OCI-LY3 (cell line): Measurements from ENCODE around the gene L3MBTL4.

Experiments used
- H2AFZ ChIP-seq: fragments of 200-600, 300-600 bp; shearing (Covaris generic); 2 replicates; pipeline ENCODE4 v1.6.0; 2014; ENCODE audit warnings: antibody characterized with exemption, low read depth, low read length
- H3K27ac ChIP-seq: fragments of 200-600, 300-600 bp; sonication (generic); 2 replicates; pipeline ENCODE4 v1.5.1; 2014; ENCODE audit warnings: mild to moderate bottlenecking, low read length, moderate library complexity, mixed read lengths
- H3K27me3 ChIP-seq: fragments of 200-600, 300-600 bp; sonication (generic); 2 replicates; pipeline ENCODE4 v1.6.1; 2014; ENCODE audit warnings: low read depth, low read length, mixed read lengths
- H3K36me3 ChIP-seq: fragments of 200-600, 300-600 bp; sonication (generic); replicated peaks from 2 replicates; pipeline ENCODE3; 2014; ENCODE audit warnings: low read depth, low read length, mixed read lengths
- H3K4me1 ChIP-seq: fragments of 300-600, 200-600 bp; sonication (generic); 2 replicates; pipeline ENCODE4 v1.6.1; 2014; ENCODE audit warnings: low read length, mixed read lengths
- H3K4me2 ChIP-seq: fragments of 200-600, 300-600 bp; sonication (generic); 2 replicates; pipeline ENCODE4 v1.6.1; 2014; ENCODE audit warnings: low read length, mixed read lengths
- H3K4me3 ChIP-seq: fragments of 300-600, 200-600 bp; sonication (generic); 2 replicates; pipeline ENCODE4 v1.5.1; 2014; ENCODE audit warnings: antibody characterized with exemption, mild to moderate bottlenecking, low read length, moderate library complexity
- H3K79me2 ChIP-seq: fragments of 300-600, 200-600 bp; shearing (Covaris generic); 2 replicates; pipeline ENCODE4 v1.6.1; 2014; ENCODE audit warnings: mild to moderate bottlenecking, low read length, mixed read lengths
- H3K9ac ChIP-seq: fragments of 300-600, 200-600 bp; shearing (Covaris generic); 2 replicates; pipeline ENCODE4 v1.6.0; 2014; ENCODE audit warnings: mild to moderate bottlenecking, low read length, moderate library complexity
- H3K9me3 ChIP-seq: fragments of 200-600, 300-600 bp; shearing (Covaris generic); 2 replicates; pipeline ENCODE4 v1.6.1; 2014; ENCODE audit warnings: low read length, mixed read lengths; ENCODE audit not compliant: insufficient read depth
- H4K20me1 ChIP-seq: fragments of 200-600, 300-600 bp; sonication (generic); 2 replicates; pipeline ENCODE4 v1.6.1; 2016; ENCODE audit warnings: low read length, mixed read lengths; ENCODE audit not compliant: insufficient read depth
- CTCF ChIP-seq: fragments of 200-600, 300-600 bp; sonication (generic); IDR thresholded peaks from 2 replicates; pipeline ENCODE4 v1.5.1; 2014; ENCODE audit warnings: antibody characterized with exemption, low read length, low read depth
- EZH2phosphoT487 ChIP-seq: fragments of 200-600 bp; shearing (Covaris generic); IDR thresholded peaks from 2 replicates; pipeline ENCODE4 v1.6.1; 2018; ENCODE audit warnings: antibody characterized with exemption, mixed run types, low read depth

Gene L3MBTL4

GRCh38 chr18:6423289-6423688, 8.6 kb upstream of the L3MBTL4 start:
- no peak overlapping the region for H3K27ac ChIP-seq

GRCh38 chr18:6414118-6414722, 491 bp downstream of the L3MBTL4 start:
- Histone ChIP-seq H3K4me1 (no peaks in the 10 kb centered on the region), H4K20me1 (no peaks in the 10 kb centered on the region), H3K4me2 (no peak overlapping the region), H3K9me3 (no peaks in the 10 kb centered on the region), H3K27ac (no peak overlapping the region), H3K4me3 (no peak overlapping the region), H3K27me3 (no peaks in the 10 kb centered on the region), H3K9ac (no peak overlapping the region), H2AFZ (no peak overlapping the region), H3K36me3 (no peaks in the 10 kb centered on the region), H3K79me2 (no peaks in the 10 kb centered on the region)
- no peak for TF ChIP-seq CTCF
- no peak for TF ChIP-seq EZH2phosphoT487

More at GRCh38 chr18:6423289-6423688, 8.6 kb upstream of the L3MBTL4 start:
- H3K79me2 ChIP-seq = no peaks in the 10 kb centered on the region
- TF ChIP-seq CTCF (no peak), EZH2phosphoT487 (no peak)
- no peaks in the 10 kb centered on the region for H3K36me3 ChIP-seq
- no peaks in the 10 kb centered on the region for H3K27me3 ChIP-seq
- H3K4me1 ChIP-seq = no peaks in the 10 kb centered on the region
- H3K4me3 ChIP-seq = no peak overlapping the region
- H2AFZ ChIP-seq = no peak overlapping the region
- H4K20me1 ChIP-seq = no peaks in the 10 kb centered on the region
- H3K9me3 ChIP-seq = no peaks in the 10 kb centered on the region
- no peak overlapping the region for H3K4me2 ChIP-seq
- H3K9ac ChIP-seq = no peak overlapping the region

- no peaks in the 10 kb centered on the region for H3K9me3 ChIP-seq
- H3K4me3 ChIP-seq = no peak overlapping the region
- H3K36me3 ChIP-seq = no peaks in the 10 kb centered on the region
- H3K9ac ChIP-seq = no peak overlapping the region
- no peak overlapping the region for H2AFZ ChIP-seq
- H3K4me2 ChIP-seq = no peak overlapping the region
- H3K4me1 ChIP-seq = no peaks in the 10 kb centered on the region
- no peaks in the 10 kb centered on the region for H3K27me3 ChIP-seq
- H3K27ac ChIP-seq = no peak overlapping the region
- TF ChIP-seq EZH2phosphoT487 (no peak), CTCF (no peak)
- no peaks in the 10 kb centered on the region for H4K20me1 ChIP-seq
- H3K79me2 ChIP-seq = no peaks in the 10 kb centered on the region
Observed at GRCh38 chr18:6413579-6414117, 1.1 kb downstream of the L3MBTL4 start.

GRCh38 chr18:6412933-6413472, 1.7 kb downstream of the L3MBTL4 start:
- no peak overlapping the region for H3K4me2 ChIP-seq
- H3K79me2 ChIP-seq = no peaks in the 10 kb centered on the region
- no peak overlapping the region for H3K27ac ChIP-seq
- H4K20me1 ChIP-seq = no peaks in the 10 kb centered on the region
- H3K27me3 ChIP-seq = no peaks in the 10 kb centered on the region
- H3K36me3 ChIP-seq = no peaks in the 10 kb centered on the region
- H3K9me3 ChIP-seq = no peaks in the 10 kb centered on the region
- H3K4me3 ChIP-seq = no peak overlapping the region
- H2AFZ ChIP-seq = no peak overlapping the region
- no peak for TF ChIP-seq CTCF
- no peak overlapping the region for H3K9ac ChIP-seq
- no peaks in the 10 kb centered on the region for H3K4me1 ChIP-seq
